B cell (primary cell): Measurements from ENCODE around the gene BEND7.

Experiments used
- CTCF ChIP-seq: fragments of 200-600 bp; IDR thresholded peaks from one replicate; pipeline ENCODE4 v1.8.0; 2022; ENCODE audit warnings: antibody characterized with exemption, mild to moderate bottlenecking
- EZH2 ChIP-seq: IDR thresholded peaks from 2 replicates; pipeline ENCODE4 v1.6.1; 2012; ENCODE audit warnings: borderline replicate concordance, low read depth, mild to moderate bottlenecking, moderate library complexity, low read length; ENCODE audit not compliant: insufficient read depth, poor library complexity, severe bottlenecking

GRCh38 chr10:13445656-13446400 is 83.0 kb downstream of the BEND7 start:
- no peak for TF ChIP-seq EZH2
- TF ChIP-seq CTCF: no peak
